ENCODE results near the gene RAB5IF.
"Not testable (repeated sequence)": the region's sequence is repeated elsewhere in the genome, so short reads cannot be mapped to it uniquely, and the experiment has no call there.

The RAB5IF gene

GRCh38 chr20:36605399-36606157 is at the start of gene RAB5IF:
TSS of gene RAB5IF (plus strand) at chr20:36605779. CDS start at chr20:36605952, 173 bp downstream.
- Mint-ChIP-seq H3K4me1 (peaks cover 42% of the 10 kb centered on the region), H3K27ac (peak within 1 kb of the TSS; percentile 94), H3K9me3 (no peaks in the 10 kb centered on the region), H3K4me3 (peak within 1 kb of the TSS; percentile 94), H3K36me3 (peaks cover 58% of the 10 kb centered on the region)
- DNase-seq (ENCODE audit: low spot score in 2 of 2) (peak; percentile 99 to 100), ATAC-seq (peak; percentile 90)

- ATAC-seq (no peak), DNase-seq (ENCODE audit: low spot score in 2 of 2) (no peak)
- H3K4me1 Mint-ChIP-seq: peaks cover 22% of the 10 kb centered on the region
- no peak overlapping the region for H3K4me3 Mint-ChIP-seq
- peaks cover 6% of the 10 kb centered on the region for H3K9me3 Mint-ChIP-seq
- no peak overlapping the region for H3K27ac Mint-ChIP-seq
- peaks cover 8% of the 10 kb centered on the region for H3K36me3 Mint-ChIP-seq
Observed at GRCh38 chr20:36562724-36563123, 42.9 kb upstream of the RAB5IF start.

- no peak for ATAC-seq
- DNase-seq (ENCODE audit: low spot score in 2 of 2): no peak
- Mint-ChIP-seq H3K27ac (peak overlapping the region; percentile 63), H3K9me3 (peaks cover 6% of the 10 kb centered on the region), H3K36me3 (peaks cover 8% of the 10 kb centered on the region), H3K4me1 (peaks cover 22% of the 10 kb centered on the region), H3K4me3 (no peak overlapping the region)
Observed at GRCh38 chr20:36563374-36563773, 42.2 kb upstream of the RAB5IF start.

- H3K4me3 Mint-ChIP-seq; DNase-seq (ENCODE audit: low spot score in 2 of 2); H3K36me3 Mint-ChIP-seq; ATAC-seq; H3K9me3 Mint-ChIP-seq: not testable (repeated sequence)
- peaks cover 22% of the 10 kb centered on the region for H3K4me1 Mint-ChIP-seq
- H3K27ac Mint-ChIP-seq: peak overlapping the region; percentile 63
Observed at GRCh38 chr20:36564078-36564725, 41.4 kb upstream of the RAB5IF start.

GRCh38 chr20:36564726-36565121 is 40.9 kb upstream of the RAB5IF start:
- H3K27ac Mint-ChIP-seq; DNase-seq (ENCODE audit: low spot score in 2 of 2); H3K36me3 Mint-ChIP-seq; H3K9me3 Mint-ChIP-seq; H3K4me3 Mint-ChIP-seq; ATAC-seq: not testable (repeated sequence)
- H3K4me1 Mint-ChIP-seq: peaks cover 22% of the 10 kb centered on the region

GRCh38 chr20:36565520-36565919 is 40.1 kb upstream of the RAB5IF start:
- ATAC-seq: no peak
- no peak overlapping the region for H3K4me3 Mint-ChIP-seq
- peaks cover 8% of the 10 kb centered on the region for H3K36me3 Mint-ChIP-seq
- H3K27ac Mint-ChIP-seq: no peak overlapping the region
- H3K9me3 Mint-ChIP-seq: peaks cover 6% of the 10 kb centered on the region
- peaks cover 22% of the 10 kb centered on the region for H3K4me1 Mint-ChIP-seq
- DNase-seq (ENCODE audit: low spot score in 2 of 2): no peak

GRCh38 chr20:36569847-36570429 is 35.6 kb upstream of the RAB5IF start:
- H3K4me1 Mint-ChIP-seq: peaks cover 23% of the 10 kb centered on the region
- H3K4me3 Mint-ChIP-seq: no peak overlapping the region
- ATAC-seq (no peak), DNase-seq (ENCODE audit: low spot score in 2 of 2) (no peak)
- peaks cover 3% of the 10 kb centered on the region for H3K9me3 Mint-ChIP-seq
- peak overlapping the region; percentile 4 for H3K27ac Mint-ChIP-seq
- H3K36me3 Mint-ChIP-seq: peaks cover 13% of the 10 kb centered on the region

- ATAC-seq (no peak), DNase-seq (ENCODE audit: low spot score in 2 of 2) (no peak)
- H3K36me3 Mint-ChIP-seq: peaks cover 32% of the 10 kb centered on the region
- peaks cover 36% of the 10 kb centered on the region for H3K4me1 Mint-ChIP-seq
- H3K27ac Mint-ChIP-seq: peak overlapping the region; percentile 97
- peak overlapping the region; percentile 88 for H3K4me3 Mint-ChIP-seq
- H3K9me3 Mint-ChIP-seq: no peaks in the 10 kb centered on the region
Observed at GRCh38 chr20:36571564-36572504, 33.7 kb upstream of the RAB5IF start.

GRCh38 chr20:36572701-36573102 is 32.9 kb upstream of the RAB5IF start:
- no peaks in the 10 kb centered on the region for H3K9me3 Mint-ChIP-seq
- peak overlapping the region; percentile 97 for H3K27ac Mint-ChIP-seq
- DNase-seq (ENCODE audit: low spot score in 2 of 2) (no peak), ATAC-seq (peak; percentile 92)
- H3K4me1 Mint-ChIP-seq: peaks cover 36% of the 10 kb centered on the region
- peak overlapping the region; percentile 88 for H3K4me3 Mint-ChIP-seq
- peaks cover 39% of the 10 kb centered on the region for H3K36me3 Mint-ChIP-seq

GRCh38 chr20:36573103-36573797 is 32.3 kb upstream of the RAB5IF start, which contains the start of gene TGIF2:
TSS of gene TGIF2 (plus strand) at chr20:36573597. CDS start at chr20:36578775, 5,178 bp downstream.
- Mint-ChIP-seq H3K4me1 (peaks cover 36% of the 10 kb centered on the region), H3K4me3 (peak within 1 kb of the TSS; percentile 88), H3K27ac (peak within 1 kb of the TSS; percentile 97), H3K36me3 (peaks cover 45% of the 10 kb centered on the region), H3K9me3 (no peaks in the 10 kb centered on the region)
- ATAC-seq (peak; percentile 83), DNase-seq (ENCODE audit: low spot score in 2 of 2) (peak; percentile 88 to 92)

GRCh38 chr20:36573798-36574365 is 31.7 kb upstream of the RAB5IF start:
- Mint-ChIP-seq H3K4me3 (peak overlapping the region; percentile 88), H3K36me3 (peaks cover 51% of the 10 kb centered on the region), H3K27ac (peak overlapping the region; percentile 91), H3K4me1 (peaks cover 36% of the 10 kb centered on the region), H3K9me3 (no peaks in the 10 kb centered on the region)
- ATAC-seq: no peak
- peak in 1 of 2 donors; percentile 62 for DNase-seq (ENCODE audit: low spot score in 2 of 2)

GRCh38 chr20:36574366-36575135 is 31.0 kb upstream of the RAB5IF start:
- peaks cover 36% of the 10 kb centered on the region for H3K4me1 Mint-ChIP-seq
- H3K36me3 Mint-ChIP-seq: peaks cover 58% of the 10 kb centered on the region
- peak overlapping the region; percentile 88 for H3K4me3 Mint-ChIP-seq
- ATAC-seq (no peak), DNase-seq (ENCODE audit: low spot score in 2 of 2) (peak in 1 of 2 donors; percentile 68)
- H3K9me3 Mint-ChIP-seq: no peaks in the 10 kb centered on the region
- H3K27ac Mint-ChIP-seq: peak overlapping the region; percentile 91

- H3K27ac Mint-ChIP-seq: peak overlapping the region; percentile 91
- H3K36me3 Mint-ChIP-seq: peaks cover 73% of the 10 kb centered on the region
- ATAC-seq: no peak
- peaks cover 44% of the 10 kb centered on the region for H3K4me1 Mint-ChIP-seq
- no peaks in the 10 kb centered on the region for H3K9me3 Mint-ChIP-seq
- DNase-seq (ENCODE audit: low spot score in 2 of 2): no peak
- H3K4me3 Mint-ChIP-seq: peak overlapping the region; percentile 88
Observed at GRCh38 chr20:36576081-36576445, 29.5 kb upstream of the RAB5IF start.

Measured in stimulated activated effector memory CD8-positive, alpha-beta T cell treated with anti-CD3 and anti-CD28 coated beads, Interleukin-12 subunit alpha, Interleukin-12 subunit beta, amount 100 ng/mL, for 72 hours (primary cell).